GM13977 (cell line): ENCODE data around the gene NELFB.
A peak's percentile ranks its signal among the peaks of the same experiment; 100 is the strongest.
"Not testable (repeated sequence)": the region's sequence is repeated elsewhere in the genome, so short reads cannot be mapped to it uniquely, and the experiment has no call there.

Source experiments
- DNase-seq: peaks from one replicate; pipeline ENCODE4 v3.0.0; 2012; ENCODE audit warnings: low spot score
- CTCF ChIP-seq: IDR thresholded peaks from 2 replicates; pipeline ENCODE4 v1.5.1; 2012; ENCODE audit warnings: mild to moderate bottlenecking, control low read depth; ENCODE audit not compliant: insufficient read depth; ENCODE audit errors: extremely low read depth, missing control alignments
- in situ Hi-C: fragments of 300-500 bp; cut with MboI; formaldehyde crosslinking; loops from one replicate; pipeline ENCODE4 v1.12.0; 2022; ENCODE audit warnings: low sequenced_read_pairs, low pct_unique_long_range_greater_than_20kb, mixed read lengths, inconsistent platforms; ENCODE audit not compliant: unreplicated experiment

Gene NELFB

GRCh38 chr9:137241490-137242268, 13.4 kb upstream of the NELFB start:
- DNase-seq, result peak; percentile 83
- in situ Hi-C loops, result no loop called here
- no peak for TF ChIP-seq CTCF

GRCh38 chr9:137242269-137243203, 12.6 kb upstream of the NELFB start:
- TF ChIP-seq CTCF, result no peak
- in situ Hi-C loops, result no loop called here
- no peak for DNase-seq

- in situ Hi-C loops, DNase-seq: not testable (repeated sequence)
Observed at GRCh38 chr9:137243266-137243625, 11.9 kb upstream of the NELFB start.

GRCh38 chr9:137243626-137244485, 11.3 kb upstream of the NELFB start:
- no peak for TF ChIP-seq CTCF
- in situ Hi-C loops, result no loop called here
- DNase-seq, result no peak

GRCh38 chr9:137244486-137245449, 10.4 kb upstream of the NELFB start:
- in situ Hi-C loops, result no loop called here
- no peak for TF ChIP-seq CTCF
- no peak for DNase-seq
